ENCODE measurements around the gene CNTN5. TPM values are rescaled to one million over a fixed set of nuclear protein-coding genes. Genes with fewer than 3 reads are reported as not detected.

Gene CNTN5
- total and polyA plus RNA-seq, 2 experiments from 2014 or later: not detected

DNA sequence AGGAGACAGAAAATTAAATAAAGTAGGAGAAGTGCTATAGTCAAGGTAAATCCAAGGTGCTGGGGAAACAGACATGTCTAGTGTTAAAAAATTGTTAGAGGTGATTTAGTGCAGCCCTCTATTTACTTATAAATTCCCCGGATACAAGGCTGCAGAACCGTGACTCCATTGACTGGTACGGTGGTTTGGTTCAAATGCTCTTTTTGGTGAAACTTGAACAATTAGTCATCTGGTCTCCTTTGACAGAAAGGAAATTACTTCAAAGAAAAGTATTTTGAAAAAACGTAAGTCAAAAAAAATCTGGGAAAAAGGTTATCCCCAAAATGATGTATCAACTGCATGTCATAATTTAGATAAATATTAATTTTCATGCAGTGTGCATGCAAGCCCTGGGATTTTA lies 399.2 kb downstream of the CNTN5 start:
- 20 to 33% methylated on average over 4 of the region's 4 CpGs for WGBS, 2 experiments (ENCODE audit: low coverage in 1 of 2, low lambda C conversion rate in 2 of 2, missing lambda C conversion rate in 2 of 2)
- no peak for TF ChIP-seq EZH2 (IDR thresholded peaks at IDR 0.05; ENCODE audit: insufficient read depth, poor library complexity, severe bottlenecking)
- no peak for TF ChIP-seq EZH2phosphoT487 (IDR thresholded peaks at IDR 0.05; ENCODE audit: insufficient read depth, low read depth)
- H4K20me1 ChIP-seq (ENCODE audit: insufficient read depth): no peaks in the 10 kb centered on the region
- no peak overlapping the region for H3K9ac ChIP-seq
- H3K9me2 ChIP-seq (ENCODE audit: insufficient read depth): no peaks in the 10 kb centered on the region
- H3K4me1 ChIP-seq (ENCODE audit: insufficient read depth): no peaks in the 10 kb centered on the region
- no peak for DNase-seq
- H3K27ac ChIP-seq: no peak overlapping the region
- H3K36me3 ChIP-seq (ENCODE audit: low read depth): no peaks in the 10 kb centered on the region
- no peaks in the 10 kb centered on the region for H3F3A ChIP-seq (ENCODE audit: insufficient read depth)
- no peaks in the 10 kb centered on the region for H3K27me3 ChIP-seq (replicated peaks; ENCODE audit: insufficient read depth)
- no peaks in the 10 kb centered on the region for H3K9me3 ChIP-seq (ENCODE audit: low read depth)
- no peak overlapping the region for H2AFZ ChIP-seq
- H3K4me2 ChIP-seq (ENCODE audit: unreplicated experiment): no peak overlapping the region
- H3K79me2 ChIP-seq (ENCODE audit: insufficient read depth): no peaks in the 10 kb centered on the region
- in situ Hi-C loops (cut with MboI): no loop called here
- no peak overlapping the region for H3K4me3 ChIP-seq

DNA sequence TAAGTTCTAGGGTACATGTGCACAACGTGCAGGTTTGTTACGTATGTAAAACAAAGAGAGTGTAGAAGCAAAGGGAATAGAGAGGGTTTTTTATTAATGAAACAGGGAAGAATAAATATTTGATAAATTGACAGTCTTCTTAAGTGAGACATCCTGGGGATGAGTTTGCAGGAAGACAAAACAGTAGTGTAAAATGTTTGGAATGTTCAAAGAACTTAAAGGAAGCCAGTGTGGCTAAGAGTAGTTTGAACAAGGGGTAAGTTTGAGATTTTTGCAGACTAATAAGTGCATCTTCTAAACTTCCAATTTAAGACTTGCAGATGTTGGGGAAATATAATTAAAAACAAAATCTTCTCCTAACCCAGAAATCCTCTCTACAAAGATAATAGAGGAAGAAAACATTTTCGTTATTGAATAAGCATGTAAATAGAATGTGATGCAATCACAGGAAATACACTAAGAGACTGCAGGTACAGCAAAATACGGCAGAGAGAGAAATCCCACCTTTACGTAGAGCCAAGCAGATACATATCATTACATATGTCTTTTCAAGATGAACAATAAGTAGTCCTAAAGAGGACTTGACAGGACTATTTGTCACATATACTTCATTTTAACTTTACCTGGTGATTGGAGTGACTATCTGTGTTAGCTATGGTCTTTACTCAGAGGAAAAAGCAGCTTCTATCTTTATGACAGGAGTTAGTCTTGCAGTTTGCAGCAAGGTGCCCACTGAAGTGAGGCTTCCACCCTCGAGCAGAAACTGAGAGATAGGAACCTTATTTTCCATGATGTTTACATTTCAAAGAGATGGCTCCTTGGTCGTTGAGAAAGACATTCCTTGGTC lies 402.1 kb downstream of the CNTN5 start:
- H3K27me3 ChIP-seq (replicated peaks; ENCODE audit: insufficient read depth): no peaks in the 10 kb centered on the region
- DNase-seq: no peak
- H3K27ac ChIP-seq: no peak overlapping the region
- TF ChIP-seq EZH2 (IDR thresholded peaks at IDR 0.05; ENCODE audit: insufficient read depth, poor library complexity, severe bottlenecking) (no peak), EZH2phosphoT487 (IDR thresholded peaks at IDR 0.05; ENCODE audit: insufficient read depth, low read depth) (no peak)
- no peak overlapping the region for H2AFZ ChIP-seq
- no peaks in the 10 kb centered on the region for H3K9me2 ChIP-seq (ENCODE audit: insufficient read depth)
- WGBS, 2 experiments (ENCODE audit: low coverage in 1 of 2, low lambda C conversion rate in 2 of 2, missing lambda C conversion rate in 2 of 2): 4 to 5% methylated on average over 7 of the region's 7 CpGs
- no peak overlapping the region for H3K4me2 ChIP-seq (ENCODE audit: unreplicated experiment)
- H4K20me1 ChIP-seq (ENCODE audit: insufficient read depth): no peaks in the 10 kb centered on the region
- no peaks in the 10 kb centered on the region for H3K36me3 ChIP-seq (ENCODE audit: low read depth)
- H3K9me3 ChIP-seq (ENCODE audit: low read depth): no peaks in the 10 kb centered on the region
- in situ Hi-C loops (cut with MboI): no loop called here
- H3K79me2 ChIP-seq (ENCODE audit: insufficient read depth): no peaks in the 10 kb centered on the region
- H3K4me3 ChIP-seq: no peak overlapping the region
- no peaks in the 10 kb centered on the region for H3K4me1 ChIP-seq (ENCODE audit: insufficient read depth)
- H3K9ac ChIP-seq: no peak overlapping the region
- H3F3A ChIP-seq (ENCODE audit: insufficient read depth): no peaks in the 10 kb centered on the region

DNA sequence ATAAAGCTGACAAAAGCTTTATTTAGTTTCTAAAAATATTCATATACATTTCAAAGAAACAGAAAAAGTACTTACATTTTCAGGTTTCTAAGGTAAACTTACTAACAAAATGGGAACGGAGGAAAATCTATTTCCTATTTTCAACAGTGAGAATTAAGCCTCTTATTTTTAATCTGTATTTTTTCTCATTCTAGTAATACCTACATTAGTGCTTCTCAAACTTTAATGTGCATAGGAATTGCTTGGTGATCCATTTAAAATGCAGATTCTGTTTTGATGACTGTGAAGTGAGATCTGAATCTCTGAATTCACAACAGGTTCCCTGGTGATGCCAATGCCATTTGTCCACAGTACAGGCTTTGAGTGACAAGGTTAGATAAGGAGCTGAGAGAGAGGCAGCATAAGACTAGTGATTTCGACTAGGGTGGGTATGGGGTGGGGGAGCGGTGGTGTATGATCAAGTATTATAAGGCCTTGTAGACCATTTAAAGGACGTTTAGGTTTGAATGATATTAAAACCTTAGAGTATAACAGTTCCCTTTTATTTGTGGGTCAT lies 402.8 kb downstream of the CNTN5 start:
- H3K9me2 ChIP-seq (ENCODE audit: insufficient read depth): no peaks in the 10 kb centered on the region
- TF ChIP-seq EZH2phosphoT487 (IDR thresholded peaks at IDR 0.05; ENCODE audit: insufficient read depth, low read depth): no peak
- TF ChIP-seq EZH2 (IDR thresholded peaks at IDR 0.05; ENCODE audit: insufficient read depth, poor library complexity, severe bottlenecking): no peak
- H3K36me3 ChIP-seq (ENCODE audit: low read depth): no peaks in the 10 kb centered on the region
- H3K79me2 ChIP-seq (ENCODE audit: insufficient read depth): no peaks in the 10 kb centered on the region
- no peaks in the 10 kb centered on the region for H4K20me1 ChIP-seq (ENCODE audit: insufficient read depth)
- no peak overlapping the region for H3K4me2 ChIP-seq (ENCODE audit: unreplicated experiment)
- no peak overlapping the region for H3K4me3 ChIP-seq
- H3K27me3 ChIP-seq (replicated peaks; ENCODE audit: insufficient read depth): no peaks in the 10 kb centered on the region
- 22% methylated on average over 4 of the region's 4 CpGs for WGBS, 2 experiments (ENCODE audit: low coverage in 1 of 2, low lambda C conversion rate in 2 of 2, missing lambda C conversion rate in 2 of 2)
- H3F3A ChIP-seq (ENCODE audit: insufficient read depth): no peaks in the 10 kb centered on the region
- no peaks in the 10 kb centered on the region for H3K9me3 ChIP-seq (ENCODE audit: low read depth)
- H3K27ac ChIP-seq: no peak overlapping the region
- no peak overlapping the region for H3K9ac ChIP-seq
- no peaks in the 10 kb centered on the region for H3K4me1 ChIP-seq (ENCODE audit: insufficient read depth)
- H2AFZ ChIP-seq: no peak overlapping the region
- in situ Hi-C loops (cut with MboI): no loop called here
- DNase-seq: no peak

DNA sequence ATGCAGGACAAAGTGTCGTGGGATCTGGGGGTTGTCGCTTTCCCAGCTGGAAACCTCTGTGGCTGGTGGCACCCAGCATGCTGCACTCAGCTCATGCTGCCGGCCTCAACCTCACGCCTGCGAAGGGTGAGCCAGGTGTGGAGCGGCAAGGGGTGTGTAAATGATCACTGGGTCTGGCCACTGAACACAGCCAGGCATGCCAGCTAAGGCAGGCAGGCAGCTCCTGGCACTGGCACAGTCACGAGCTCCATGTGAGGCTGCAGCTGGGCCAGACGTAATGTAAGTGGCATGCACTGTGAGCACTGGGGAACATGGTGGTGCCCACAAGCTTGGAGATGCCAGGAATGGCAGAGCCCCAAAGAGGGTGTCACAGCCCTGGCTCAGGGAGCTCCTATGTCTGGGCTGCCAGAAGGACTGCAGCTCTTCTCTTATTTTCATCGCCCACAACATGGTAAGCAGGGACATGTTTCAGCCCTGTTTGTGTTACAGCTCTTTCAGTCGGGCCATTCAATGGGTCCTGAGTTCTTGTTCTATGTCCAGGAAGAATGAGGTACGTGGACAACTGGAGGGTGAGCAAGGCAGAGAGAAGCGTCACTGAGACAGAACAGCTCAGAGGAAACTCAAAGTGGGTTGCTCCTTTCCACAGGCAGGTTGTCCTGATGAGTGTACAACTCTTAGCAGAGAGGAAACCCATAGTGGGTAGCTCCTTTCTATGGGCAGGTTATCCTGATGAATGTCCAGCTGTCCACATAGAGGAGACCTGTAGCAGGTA lies 403.8 kb downstream of the CNTN5 start:
- no peaks in the 10 kb centered on the region for H3K79me2 ChIP-seq (ENCODE audit: insufficient read depth)
- TF ChIP-seq EZH2phosphoT487 (IDR thresholded peaks at IDR 0.05; ENCODE audit: insufficient read depth, low read depth) (no peak), EZH2 (IDR thresholded peaks at IDR 0.05; ENCODE audit: insufficient read depth, poor library complexity, severe bottlenecking) (no peak)
- H3F3A ChIP-seq (ENCODE audit: insufficient read depth): no peaks in the 10 kb centered on the region
- H4K20me1 ChIP-seq (ENCODE audit: insufficient read depth): no peaks in the 10 kb centered on the region
- DNase-seq: no peak
- no peaks in the 10 kb centered on the region for H3K9me3 ChIP-seq (ENCODE audit: low read depth)
- H3K27me3 ChIP-seq (replicated peaks; ENCODE audit: insufficient read depth): no peaks in the 10 kb centered on the region
- no peak overlapping the region for H3K27ac ChIP-seq
- no peaks in the 10 kb centered on the region for H3K36me3 ChIP-seq (ENCODE audit: low read depth)
- no peak overlapping the region for H3K9ac ChIP-seq
- no peaks in the 10 kb centered on the region for H3K9me2 ChIP-seq (ENCODE audit: insufficient read depth)
- no peak overlapping the region for H3K4me3 ChIP-seq
- no peaks in the 10 kb centered on the region for H3K4me1 ChIP-seq (ENCODE audit: insufficient read depth)
- H2AFZ ChIP-seq: no peak overlapping the region
- in situ Hi-C loops (cut with MboI): no loop called here
- 35 to 37% methylated on average over 12 of the region's 12 CpGs for WGBS, 2 experiments (ENCODE audit: low coverage in 1 of 2, low lambda C conversion rate in 2 of 2, missing lambda C conversion rate in 2 of 2)
- H3K4me2 ChIP-seq (ENCODE audit: unreplicated experiment): no peak overlapping the region

Measured in GM23248 (cell line).